CD8-positive, alpha-beta memory T cell (primary cell): ENCODE measurements around the gene RASA2. TPM values are rescaled to one million over a fixed set of nuclear protein-coding genes. Genes with fewer than 3 reads are reported as not detected.

Experiments
- CTCF ChIA-PET: fragments of 350-600 bp; sonication (Branson Sonifier 250); formaldehyde crosslinking; loops from one replicate; lab custom pipeline; 2021; ENCODE audit warnings: antibody characterized with exemption; lab: Charles Lee
- POLR2A ChIA-PET: fragments of 350-600 bp; sonication (Branson Sonifier 250); formaldehyde crosslinking; loops from one replicate; lab custom pipeline; 2021; ENCODE audit warnings: antibody characterized with exemption; lab: Charles Lee
- DNase-seq, 5 donors: peaks; one replicate each; pipeline versions ENCODE4 v3.0.0 to v3.0.0-alpha.2; 2020 to 2022; ENCODE audit warnings: mixed read lengths in 1 of 5
- H3K27ac ChIP-seq: one replicate; pipeline ENCODE4 v1.7.0; 2013; ENCODE audit warnings: low read depth, mild to moderate bottlenecking, low read length, moderate library complexity
- H3K27me3 ChIP-seq: 2 replicates; pipeline ENCODE4 v1.7.0; 2013; ENCODE audit warnings: low read length, mild to moderate bottlenecking; ENCODE audit not compliant: insufficient read depth, poor library complexity, severe bottlenecking
- H3K36me3 ChIP-seq: 2 replicates; pipeline ENCODE4 v1.7.0; 2013; ENCODE audit warnings: mild to moderate bottlenecking, low read length, moderate library complexity; ENCODE audit not compliant: insufficient read depth
- H3K4me1 ChIP-seq: 2 replicates; pipeline ENCODE4 v1.7.0; 2013; ENCODE audit warnings: mild to moderate bottlenecking, low read length, moderate library complexity; ENCODE audit not compliant: insufficient read depth
- H3K4me3 ChIP-seq: 2 replicates; pipeline ENCODE4 v1.7.0; 2013; ENCODE audit warnings: mild to moderate bottlenecking, low read length
- H3K9me3 ChIP-seq: 2 replicates; pipeline ENCODE4 v1.7.0; 2013; ENCODE audit warnings: mild to moderate bottlenecking, low read length
- H3K27ac Mint-ChIP-seq, 8 donors: one replicate each; pipeline ENCODE4 v1.8.0; 2020 to 2021; ENCODE audit warnings: mixed read lengths in 8 of 8, mild to moderate bottlenecking in 6 of 8, inconsistent platforms in 3 of 8, moderate library complexity in 3 of 8
- H3K27me3 Mint-ChIP-seq, 2 donors: one replicate each; pipeline ENCODE4 v1.8.0; 2020 to 2021; ENCODE audit warnings: mixed read lengths in 2 of 2, mild to moderate bottlenecking in 1 of 2, moderate library complexity in 1 of 2
- H3K36me3 Mint-ChIP-seq, 3 donors: one replicate each; pipeline ENCODE4 v1.8.0; 2020 to 2021; ENCODE audit warnings: mixed read lengths in 3 of 3, inconsistent platforms in 1 of 3, mild to moderate bottlenecking in 1 of 3
- H3K4me1 Mint-ChIP-seq, 3 donors: one replicate each; pipeline ENCODE4 v1.8.0; 2020 to 2021; ENCODE audit warnings: mixed read lengths in 3 of 3, inconsistent platforms in 1 of 3, mild to moderate bottlenecking in 1 of 3
- H3K4me3 Mint-ChIP-seq, 7 donors: one replicate each; pipeline ENCODE4 v1.8.0; 2020 to 2021; ENCODE audit warnings: mixed read lengths in 7 of 7, mild to moderate bottlenecking in 6 of 7, moderate library complexity in 4 of 7, inconsistent platforms in 2 of 7
- H3K9me3 Mint-ChIP-seq, 5 donors: one replicate each; pipeline ENCODE4 v1.8.0; 2020 to 2022; ENCODE audit warnings: mixed read lengths in 5 of 5, mild to moderate bottlenecking in 3 of 5, moderate library complexity in 2 of 5, inconsistent platforms in 1 of 5
- polyA plus RNA-seq: library from polyadenylated mRNA; unstranded; fragments of 300-500 nt; fragmentation: Illumina TruSeq; gene quantifications from one replicate; pipeline ENCODE4 v1.2.3, GENCODE V29; 2021
- total RNA-seq, 2 experiments: library from RNA; stranded (reverse); gene quantifications; one replicate each; pipeline ENCODE4 v1.2.3, GENCODE V29; 2021

The RASA2 gene
- total and polyA plus RNA-seq, 3 experiments from 2014 or later, result 34.0 to 39.2 (median 36.4) TPM

GRCh38 chr3:141537856-141538255 is 51.0 kb downstream of the RASA2 start:
- Histone ChIP-seq H3K27ac (no peak overlapping the region), H3K9me3 (no peaks in the 10 kb centered on the region), H3K4me3 (no peak overlapping the region), H3K4me1 (peaks cover 28% of the 10 kb centered on the region), H3K36me3 (peaks cover 19% of the 10 kb centered on the region), H3K27me3 (no peaks in the 10 kb centered on the region)
- ChIA-PET POLR2A (no interaction called here), CTCF (no interaction called here)
- H3K36me3 Mint-ChIP-seq, result peaks cover 28 to 66% (median 29%) of the 10 kb centered on the region in 3 donors
- peak overlapping the region in 3 of 8 donors; percentile 26 to 32 (median 31) for H3K27ac Mint-ChIP-seq
- H3K9me3 Mint-ChIP-seq, result peaks cover 0 to 6% (median 2%) of the 10 kb centered on the region in 5 donors
- peaks cover 47 to 79% (median 73%) of the 10 kb centered on the region in 3 donors for H3K4me1 Mint-ChIP-seq
- no peaks in the 10 kb centered on the region for H3K27me3 Mint-ChIP-seq
- no peak for DNase-seq
- H3K4me3 Mint-ChIP-seq, result no peak overlapping the region

GRCh38 chr3:141538568-141539240 is 51.9 kb downstream of the RASA2 start:
- Histone ChIP-seq H3K27me3 (no peaks in the 10 kb centered on the region), H3K27ac (no peak overlapping the region), H3K4me1 (peaks cover 23% of the 10 kb centered on the region), H3K9me3 (peaks cover 4% of the 10 kb centered on the region), H3K4me3 (no peak overlapping the region), H3K36me3 (peaks cover 19% of the 10 kb centered on the region)
- peaks cover 46 to 76% (median 68%) of the 10 kb centered on the region in 3 donors for H3K4me1 Mint-ChIP-seq
- H3K27ac Mint-ChIP-seq, result peak overlapping the region in 6 of 8 donors; percentile 22 to 87 (median 28)
- DNase-seq, result no peak
- peaks cover 8 to 13% (median 10%) of the 10 kb centered on the region in 5 donors for H3K9me3 Mint-ChIP-seq
- no peak overlapping the region for H3K4me3 Mint-ChIP-seq
- ChIA-PET POLR2A (no interaction called here), CTCF (interaction anchor here (0.9 kb wide), 1 partner anchor 235 kb away, joined by 3 read pairs; no protein-coding TSS in a partner anchor)
- H3K36me3 Mint-ChIP-seq, result peaks cover 36 to 66% (median 36%) of the 10 kb centered on the region in 3 donors
- H3K27me3 Mint-ChIP-seq, result no peaks in the 10 kb centered on the region

- no peak overlapping the region for H3K4me3 ChIP-seq
- no peak overlapping the region for H3K4me3 Mint-ChIP-seq
- peaks cover 4% of the 10 kb centered on the region for H3K9me3 ChIP-seq
- no peak overlapping the region for H3K27ac ChIP-seq
- H3K4me1 ChIP-seq, result peaks cover 23% of the 10 kb centered on the region
- DNase-seq, result no peak
- ChIA-PET POLR2A (no interaction called here), CTCF (interaction anchor here (0.9 kb wide), 1 partner anchor 236 kb away, joined by 3 read pairs; no protein-coding TSS in a partner anchor)
- H3K4me1 Mint-ChIP-seq, result peaks cover 49 to 78% (median 70%) of the 10 kb centered on the region in 3 donors
- H3K27ac Mint-ChIP-seq, result peak overlapping the region; percentile 1 to 87 (median 38)
- peaks cover 9 to 16% (median 13%) of the 10 kb centered on the region in 5 donors for H3K9me3 Mint-ChIP-seq
- H3K27me3 ChIP-seq, result no peaks in the 10 kb centered on the region
- H3K36me3 ChIP-seq, result peaks cover 19% of the 10 kb centered on the region
- peaks cover 35 to 66% (median 42%) of the 10 kb centered on the region in 3 donors for H3K36me3 Mint-ChIP-seq
- no peaks in the 10 kb centered on the region for H3K27me3 Mint-ChIP-seq
Measured at GRCh38 chr3:141539431-141540187, 52.8 kb downstream of the RASA2 start.

GRCh38 chr3:141540531-141540930 is 53.7 kb downstream of the RASA2 start:
- Histone ChIP-seq H3K4me1 (peaks cover 23% of the 10 kb centered on the region), H3K9me3 (peaks cover 4% of the 10 kb centered on the region), H3K4me3 (no peak overlapping the region), H3K27me3 (no peaks in the 10 kb centered on the region), H3K27ac (no peak overlapping the region), H3K36me3 (peaks cover 15% of the 10 kb centered on the region)
- ChIA-PET POLR2A (interaction anchor here (0.9 kb wide), 1 partner anchor 9 kb away, joined by 3 read pairs; no protein-coding TSS in a partner anchor), CTCF (no interaction called here)
- Mint-ChIP-seq H3K27me3 (no peaks in the 10 kb centered on the region), H3K36me3 (peaks cover 37 to 66% (median 45%) of the 10 kb centered on the region in 3 donors), H3K27ac (peak overlapping the region in 7 of 8 donors; percentile 22 to 76 (median 56)), H3K4me1 (peaks cover 53 to 82% (median 74%) of the 10 kb centered on the region in 3 donors), H3K9me3 (peaks cover 9 to 16% (median 13%) of the 10 kb centered on the region in 5 donors), H3K4me3 (no peak overlapping the region)
- no peak for DNase-seq

GRCh38 chr3:141542202-141542969 is 55.6 kb downstream of the RASA2 start:
- DNase-seq, result no peak
- ChIA-PET CTCF (interaction anchor here (1.6 kb wide), 1 partner anchor 55 kb away, joined by 4 read pairs; no protein-coding TSS in a partner anchor), POLR2A (no interaction called here)
- Mint-ChIP-seq H3K4me3 (peak overlapping the region in 2 of 7 donors; percentile 13 to 35), H3K9me3 (peaks cover 9 to 16% (median 14%) of the 10 kb centered on the region in 5 donors), H3K36me3 (peaks cover 39 to 69% (median 40%) of the 10 kb centered on the region in 3 donors), H3K27ac (peak overlapping the region in 7 of 8 donors; percentile 46 to 94 (median 73)), H3K4me1 (peaks cover 59 to 87% (median 81%) of the 10 kb centered on the region in 3 donors), H3K27me3 (no peaks in the 10 kb centered on the region)
- Histone ChIP-seq H3K4me1 (peaks cover 23% of the 10 kb centered on the region), H3K9me3 (peaks cover 4% of the 10 kb centered on the region), H3K4me3 (no peak overlapping the region), H3K36me3 (peaks cover 16% of the 10 kb centered on the region), H3K27me3 (no peaks in the 10 kb centered on the region), H3K27ac (no peak overlapping the region)

GRCh38 chr3:141542989-141543388 is 56.2 kb downstream of the RASA2 start:
- Mint-ChIP-seq H3K36me3 (peaks cover 44 to 71% (median 46%) of the 10 kb centered on the region in 3 donors), H3K27ac (peak overlapping the region in 7 of 8 donors; percentile 3 to 82 (median 50)), H3K9me3 (peaks cover 9 to 20% (median 15%) of the 10 kb centered on the region in 5 donors), H3K27me3 (no peaks in the 10 kb centered on the region), H3K4me3 (no peak overlapping the region), H3K4me1 (peaks cover 65 to 89% (median 83%) of the 10 kb centered on the region in 3 donors)
- DNase-seq, result no peak
- peaks cover 20% of the 10 kb centered on the region for H3K36me3 ChIP-seq
- CTCF ChIA-PET, result no interaction called here
- POLR2A ChIA-PET, result no interaction called here
- H3K27ac ChIP-seq, result no peak overlapping the region
- peaks cover 23% of the 10 kb centered on the region for H3K4me1 ChIP-seq
- peaks cover 4% of the 10 kb centered on the region for H3K9me3 ChIP-seq
- no peaks in the 10 kb centered on the region for H3K27me3 ChIP-seq
- H3K4me3 ChIP-seq, result no peak overlapping the region

GRCh38 chr3:141544697-141545096 is 57.9 kb downstream of the RASA2 start:
- Mint-ChIP-seq H3K27me3 (no peaks in the 10 kb centered on the region), H3K4me1 (peaks cover 74 to 92% (median 85%) of the 10 kb centered on the region in 3 donors), H3K9me3 (peaks cover 11 to 23% (median 15%) of the 10 kb centered on the region in 5 donors), H3K27ac (peak overlapping the region; percentile 66 to 99 (median 84)), H3K4me3 (peak overlapping the region in 6 of 7 donors; percentile 60 to 89 (median 64)), H3K36me3 (peaks cover 53 to 77% (median 60%) of the 10 kb centered on the region in 3 donors)
- ChIA-PET CTCF (interaction anchor here (1.0 to 1.2 kb wide), 3 partner anchors 8 to 84 kb away, joined by 4 to 5 read pairs (median 4); no protein-coding TSS in a partner anchor), POLR2A (interaction anchor here (0.6 to 1.5 kb wide), 5 partner anchors 44 to 68 kb away, joined by 3 to 11 read pairs (median 3); partner anchors contain the start of gene RASA2)
- peak overlapping the region; percentile 23 for H3K4me3 ChIP-seq
- peaks cover 4% of the 10 kb centered on the region for H3K9me3 ChIP-seq
- no peaks in the 10 kb centered on the region for H3K27me3 ChIP-seq
- DNase-seq, result peak in 2 of 5 donors; percentile 41 to 44
- H3K27ac ChIP-seq, result no peak overlapping the region
- peaks cover 28% of the 10 kb centered on the region for H3K4me1 ChIP-seq
- peaks cover 22% of the 10 kb centered on the region for H3K36me3 ChIP-seq
